ENCODE measurements around the gene CAB39. TPM values are rescaled to one million over a fixed set of nuclear protein-coding genes. Genes with fewer than 3 reads are reported as not detected.

Gene CAB39
- total and polyA plus RNA-seq, 2 of the 8 experiments (the other 6 are each of a cell fraction or from before 2014, with no cell fraction given) = 16.4 to 50.5 TPM

GRCh38 chr2:230678018-230678417 is 34.6 kb upstream of the CAB39 start:
- Histone ChIP-seq H2AFZ (ENCODE audit: low read length) (no peak overlapping the region), H2BK15ac (ENCODE audit: low read length) (no peak overlapping the region), H2BK12ac (ENCODE audit: low read depth, low read length) (no peak overlapping the region), H4K20me1 (replicated peaks in 1 of 2; ENCODE audit: control insufficient read depth in 1 of 2, insufficient read depth in 2 of 2, low read length in 2 of 2) (no peaks in the 10 kb centered on the region), H3K79me1 (ENCODE audit: low read depth, low read length) (no peaks in the 10 kb centered on the region; the same call in 1 of the 2 replicates), H2BK120ac (replicated peaks; ENCODE audit: low read depth, low read length) (no peak overlapping the region), H3K4me3 (ENCODE audit: extremely low read depth in 1 of 4, insufficient read depth in 2 of 4, low read depth in 3 of 4, low read length in 4 of 4) (no peak overlapping the region), H4K5ac (ENCODE audit: insufficient read length, low read depth, low read length) (no peak overlapping the region), H2AK5ac (ENCODE audit: low read depth, low read length) (no peak overlapping the region), H3K4ac (replicated peaks; ENCODE audit: insufficient read length, low read depth, low read length) (no peak overlapping the region), H3K79me2 (ENCODE audit: control insufficient read depth in 1 of 2, insufficient read depth in 2 of 2, low read length in 2 of 2) (no peaks in the 10 kb centered on the region), H4K8ac (ENCODE audit: extremely low read depth, insufficient read depth, low read length) (no peak overlapping the region), H3K23ac (ENCODE audit: insufficient read length) (no peak overlapping the region), H3K14ac (ENCODE audit: insufficient read length) (no peak overlapping the region), H3K9me3 (ENCODE audit: insufficient read depth in 2 of 2, low read depth in 1 of 2, low read length in 1 of 2) (peaks cover 0 to 5% of the 10 kb centered on the region in 2 experiments; a peak in 1 of 4 replicates), H3K27ac (ENCODE audit: low read depth, low read length) (no peak overlapping the region), H2BK5ac (ENCODE audit: low read depth, low read length) (no peak overlapping the region), H3K4me2 (ENCODE audit: insufficient read depth in 1 of 2, low read depth in 2 of 2, low read length in 2 of 2) (no peak overlapping the region), H3K9ac (replicated peaks in 1 of 4; ENCODE audit: extremely low read depth in 1 of 4, low read depth in 3 of 4, low read length in 3 of 4) (no peak overlapping the region), H3K36me3 (ENCODE audit: control insufficient read depth in 2 of 4, insufficient read depth in 4 of 4, low read length in 3 of 4) (no peaks in the 10 kb centered on the region), H3K18ac (ENCODE audit: extremely low read depth, low read length) (no peak overlapping the region), H3K27me3 (replicated peaks in 1 of 4; ENCODE audit: control insufficient read depth in 3 of 4, extremely low read depth in 1 of 4, insufficient read depth in 3 of 4, low read length in 3 of 4) (no peaks in the 10 kb centered on the region), H3K4me1 (replicated peaks in 1 of 4; ENCODE audit: control insufficient read depth in 3 of 4, insufficient read depth in 4 of 4, low read length in 3 of 4) (no peaks in the 10 kb centered on the region), H2BK20ac (ENCODE audit: low read length) (no peak overlapping the region), H4K91ac (replicated peaks; ENCODE audit: insufficient read length, low read length) (no peak overlapping the region), H3K56ac (replicated peaks; ENCODE audit: insufficient read length, low read depth, low read length) (no peak overlapping the region), H3K23me2 (ENCODE audit: low read depth, low read length) (no peaks in the 10 kb centered on the region)
- CTCF ChIA-PET (ENCODE audit: partially characterized antibody) = interaction anchor here (1.1 to 1.5 kb wide), 2 partner anchors 132 to 146 kb away, joined by 3 to 4 read pairs; no protein-coding TSS in a partner anchor
- no peak for DNase-seq (ENCODE audit: low read depth in 1 of 2, low spot score in 2 of 2)
- WGBS, 2 experiments (ENCODE audit: extremely low coverage in 1 of 2, insufficient coverage in 1 of 2, insufficient read length in 1 of 2, insufficient replicate concordance in 2 of 2, low coverage in 1 of 2, low lambda C conversion rate in 2 of 2, missing lambda C conversion rate in 1 of 2) = 80% methylated on average over 1 of the region's 1 CpG; no CpG with 5 or more reads in 1 of the 2 experiments
- POLR2A ChIA-PET (ENCODE audit: partially characterized antibody) = interaction anchor here (1.5 kb wide), 1 partner anchor 9 kb away, joined by 4 read pairs; no protein-coding TSS in a partner anchor
- no peak for FAIRE-seq
- TF ChIP-seq SRF (IDR thresholded peaks at IDR 0.05; ENCODE audit: low read depth, low read length) (no peak), POLR2A (IDR thresholded peaks at IDR 0.05; ENCODE audit: control extremely low read depth in 1 of 2, low read depth in 2 of 2, low read length in 2 of 2) (no peak), SP4 (IDR thresholded peaks at IDR 0.05; ENCODE audit: low read length) (no peak), BCL11A (IDR thresholded peaks at IDR 0.05; ENCODE audit: low read depth in 2 of 2, low read length in 2 of 2) (no peak), CTBP2 (IDR thresholded peaks at IDR 0.05; ENCODE audit: borderline replicate concordance, insufficient read depth, insufficient read length, low read length) (no peak), SIN3A (conservative IDR thresholded peaks at IDR 0.05 in 1 of 2, IDR thresholded peaks at IDR 0.05 in 1 of 2; ENCODE audit: low read depth in 1 of 2, low read length in 2 of 2) (no peak), EGR1 (IDR thresholded peaks at IDR 0.05; ENCODE audit: borderline replicate concordance, low read depth, low read length) (no peak), RAD21 (IDR thresholded peaks at IDR 0.05 in 1 of 2, conservative IDR thresholded peaks at IDR 0.05 in 1 of 2; ENCODE audit: low read depth in 2 of 2, low read length in 2 of 2) (no peak), CREB1 (IDR thresholded peaks at IDR 0.05) (no peak)

Data from H1 (cell line).